Effector CD4-positive, alpha-beta T cell (primary cell): ENCODE data around the gene SEZ6L.

Experiments used
- DNase-seq: peaks from one replicate; pipeline ENCODE4 v3.0.0-alpha.2; 2020

SEZ6L gene

DNA sequence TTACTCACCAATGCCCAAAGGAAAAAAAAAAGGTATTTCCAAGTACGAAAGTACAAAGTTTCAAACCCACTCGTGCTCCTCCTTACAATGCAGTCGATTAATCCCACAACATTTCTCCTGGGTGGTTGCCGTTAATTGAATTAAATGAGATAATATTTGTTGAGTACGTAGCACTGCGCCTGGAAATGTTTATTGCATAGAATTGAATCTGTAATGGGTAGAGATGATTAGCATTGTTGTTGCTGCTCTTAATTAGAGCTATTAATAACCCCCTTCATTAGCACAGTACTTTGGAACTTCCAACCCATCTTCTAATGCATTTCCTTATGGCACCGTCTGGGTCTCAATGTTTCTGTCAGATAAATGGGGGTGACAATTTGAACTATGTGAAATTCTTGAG, 77.3 kb downstream of the SEZ6L start:
- no peak for DNase-seq

GRCh38 chr22:26251869-26252268, 82.6 kb downstream of the SEZ6L start:
- no peak for DNase-seq

GRCh38 chr22:26259510-26259909, 90.2 kb downstream of the SEZ6L start:
- no peak for DNase-seq

- no peak for DNase-seq
Observed at GRCh38 chr22:26264162-26264561, 94.9 kb downstream of the SEZ6L start.

- DNase-seq: no peak
Observed at GRCh38 chr22:26265281-26265680, 96.0 kb downstream of the SEZ6L start.

- DNase-seq: no peak
Observed at GRCh38 chr22:26265909-26266308, 96.6 kb downstream of the SEZ6L start.

DNA sequence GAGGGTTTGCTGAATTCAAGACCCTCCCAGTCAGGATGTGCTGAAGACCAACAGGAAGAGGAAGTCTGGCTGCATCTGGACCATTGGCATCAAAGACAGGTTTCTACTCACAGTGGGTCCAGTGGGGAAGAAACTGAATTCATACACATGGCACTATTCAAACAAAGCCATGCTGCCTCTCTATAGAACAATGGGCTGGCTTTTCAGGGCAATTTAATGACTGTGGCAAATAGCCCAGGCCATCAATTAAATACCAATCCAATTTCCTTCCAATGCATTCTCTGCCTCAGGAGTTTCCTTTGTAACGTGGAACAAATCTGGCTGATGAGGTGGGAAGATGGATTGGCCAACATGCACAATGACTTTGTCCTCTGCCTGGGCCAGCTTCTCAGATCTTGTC, 98.6 kb downstream of the SEZ6L start:
- DNase-seq: no peak

GRCh38 chr22:26269572-26269971, 100.3 kb downstream of the SEZ6L start:
- DNase-seq: no peak

GRCh38 chr22:26271427-26271826, 102.2 kb downstream of the SEZ6L start:
- no peak for DNase-seq

- DNase-seq: no peak
Observed at GRCh38 chr22:26273011-26273675, 103.9 kb downstream of the SEZ6L start.

DNA sequence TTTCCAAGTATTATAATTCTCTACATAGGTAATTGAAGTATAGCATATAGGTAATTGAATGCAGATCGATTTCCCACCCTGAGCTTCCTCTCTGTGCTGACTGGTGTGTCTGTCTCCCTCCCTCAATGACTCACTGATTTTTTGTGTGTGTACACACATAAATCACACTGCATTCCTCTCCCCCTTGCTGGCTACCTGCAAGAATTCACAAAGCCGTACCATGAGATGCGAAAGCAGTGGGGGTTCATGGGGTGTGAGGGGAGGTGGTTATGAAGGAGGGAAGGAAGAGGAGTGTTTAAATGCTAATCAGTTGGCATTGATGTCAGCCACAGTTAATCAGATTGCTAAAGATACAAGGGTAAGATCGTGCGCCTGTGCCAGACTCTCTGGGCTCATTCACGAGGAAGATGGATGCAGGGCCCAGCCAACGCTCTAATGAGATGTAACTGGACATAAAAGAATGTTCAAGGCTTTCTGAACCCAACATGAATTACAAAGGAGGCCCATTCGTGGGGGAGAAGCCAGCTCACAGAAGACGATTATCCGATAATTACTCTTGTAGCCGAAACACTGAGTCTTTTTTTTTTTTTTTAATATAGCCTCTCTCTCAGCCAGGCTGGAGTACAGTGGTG, 107.4 kb downstream of the SEZ6L start:
- no peak for DNase-seq

DNA sequence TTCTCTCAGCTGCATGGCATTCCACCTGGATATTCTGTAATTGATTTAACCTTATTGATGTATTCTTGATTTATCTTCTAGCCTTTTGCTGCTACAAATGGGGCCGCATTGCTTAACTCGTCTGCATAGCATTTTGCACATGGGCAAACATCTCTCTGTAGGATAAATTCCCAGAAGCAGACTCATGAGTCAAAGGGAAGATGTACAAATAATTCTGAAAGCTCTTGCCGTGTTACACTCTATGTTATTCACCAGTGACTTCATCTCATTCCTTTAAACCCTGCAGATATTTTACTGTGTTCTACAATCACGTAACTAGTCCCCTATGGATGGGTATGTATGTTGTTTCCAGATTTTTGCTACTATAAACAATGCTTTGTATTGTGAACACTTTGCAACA, 112.7 kb downstream of the SEZ6L start:
- DNase-seq: no peak

DNA sequence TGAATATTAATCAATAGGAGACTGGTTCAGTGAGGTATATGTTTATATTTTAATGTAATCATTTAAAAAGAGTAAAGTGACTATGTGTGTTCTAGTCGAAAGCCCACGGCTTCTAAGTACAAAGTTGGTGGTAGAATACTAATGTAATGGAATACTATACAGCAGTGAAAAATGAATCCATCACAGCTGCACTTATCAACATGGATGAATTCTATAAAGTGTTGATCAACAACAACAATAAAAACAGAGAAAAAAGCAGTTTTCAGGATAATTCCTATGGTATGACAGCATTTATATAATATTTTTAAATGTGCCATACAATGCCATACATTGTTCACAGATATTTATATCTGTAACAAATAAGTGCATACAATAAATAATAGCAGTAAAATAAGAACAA, 114.1 kb downstream of the SEZ6L start:
- no peak for DNase-seq

DNA sequence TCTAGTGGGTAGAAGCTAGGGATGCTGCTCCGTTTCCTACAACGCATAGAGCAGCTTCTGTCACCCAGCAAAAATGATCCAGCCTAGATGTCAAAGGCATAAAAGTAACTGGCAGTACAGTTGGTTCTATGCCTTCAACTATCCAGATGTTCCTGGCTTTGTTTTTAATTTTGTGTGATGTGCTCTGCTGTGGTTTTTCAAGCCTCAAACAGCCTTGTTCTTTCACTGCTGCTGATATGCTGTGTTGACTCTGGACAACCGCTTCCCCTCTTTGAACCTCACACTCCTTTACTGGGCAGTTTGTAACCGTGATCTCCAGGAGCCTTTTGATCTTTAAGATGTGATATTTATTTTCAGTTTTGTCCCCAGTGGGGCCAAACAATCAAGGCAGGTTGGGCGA, 116.4 kb downstream of the SEZ6L start:
- DNase-seq: no peak

GRCh38 chr22:26286091-26286820, 117.0 kb downstream of the SEZ6L start:
- no peak for DNase-seq

DNA sequence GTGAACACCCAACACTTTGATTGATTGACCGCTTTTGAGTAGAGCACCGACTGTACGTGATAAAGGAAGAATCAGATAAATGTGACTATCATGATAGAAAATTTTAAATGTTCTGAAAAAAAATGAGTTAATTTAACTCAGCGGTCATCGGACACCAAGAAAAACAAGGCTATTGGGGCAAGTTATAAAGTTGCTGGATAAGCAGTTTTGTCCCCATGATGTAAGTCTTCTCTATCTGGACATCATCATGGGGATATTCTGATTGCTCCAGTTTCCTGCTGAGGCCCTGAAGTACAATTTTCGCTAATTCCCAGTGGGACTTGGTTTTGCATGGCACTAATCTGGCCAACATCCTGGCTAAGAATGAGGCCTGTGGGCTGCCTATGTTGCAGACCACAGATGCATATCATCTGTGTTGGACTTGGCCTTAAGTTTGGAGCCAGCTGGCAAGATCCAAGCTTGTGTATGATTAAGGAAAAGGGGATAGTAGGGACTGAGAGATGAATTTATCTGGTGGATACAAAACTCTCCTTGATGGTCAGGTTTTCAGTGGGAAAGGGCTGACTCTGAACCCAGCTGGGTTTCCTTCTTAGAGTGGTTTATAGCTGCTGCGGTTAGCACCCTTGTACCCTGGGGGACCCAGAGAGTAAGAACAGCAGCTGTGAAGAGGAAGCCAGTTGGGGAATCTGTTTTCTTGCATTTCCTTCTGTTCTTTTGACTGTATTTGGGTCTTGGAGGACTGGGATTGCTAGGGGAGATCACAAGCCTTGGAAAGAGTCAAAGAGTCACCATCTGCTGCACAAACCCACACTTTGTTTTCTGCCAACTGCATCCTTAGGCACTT, 118.3 kb downstream of the SEZ6L start:
- DNase-seq: no peak

DNA sequence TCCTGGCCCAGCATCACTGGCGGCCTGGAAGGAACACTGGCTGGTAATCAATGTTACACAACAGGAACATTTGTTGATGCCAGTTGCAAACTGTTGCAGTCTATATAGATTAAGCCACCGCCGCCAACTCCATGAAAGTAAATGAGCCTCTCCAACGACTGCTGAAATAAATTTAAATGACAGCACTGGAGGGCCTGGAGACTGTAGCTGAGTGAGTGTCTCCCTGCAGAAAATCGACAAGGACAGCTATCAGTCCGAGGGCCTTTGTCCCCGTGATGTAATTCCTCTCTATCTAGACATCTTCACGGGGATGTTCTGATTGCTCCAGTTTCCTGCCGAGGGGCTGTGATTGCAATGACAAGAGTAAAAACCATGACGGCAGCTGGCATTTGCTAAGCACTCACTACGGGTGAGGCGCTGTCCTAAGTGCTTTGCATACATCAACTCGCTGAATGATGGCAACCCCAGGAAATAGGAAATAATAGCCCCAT, 120.4 kb downstream of the SEZ6L start:
- no peak for DNase-seq

- no peak for DNase-seq
Observed at GRCh38 chr22:26291940-26292666, 122.8 kb downstream of the SEZ6L start.

- no peak for DNase-seq
Observed at GRCh38 chr22:26292667-26292995, 123.4 kb downstream of the SEZ6L start.

GRCh38 chr22:26295563-26296126, 126.4 kb downstream of the SEZ6L start:
- no peak for DNase-seq

- DNase-seq: no peak
Observed at GRCh38 chr22:26298605-26299310, 129.5 kb downstream of the SEZ6L start.

DNA sequence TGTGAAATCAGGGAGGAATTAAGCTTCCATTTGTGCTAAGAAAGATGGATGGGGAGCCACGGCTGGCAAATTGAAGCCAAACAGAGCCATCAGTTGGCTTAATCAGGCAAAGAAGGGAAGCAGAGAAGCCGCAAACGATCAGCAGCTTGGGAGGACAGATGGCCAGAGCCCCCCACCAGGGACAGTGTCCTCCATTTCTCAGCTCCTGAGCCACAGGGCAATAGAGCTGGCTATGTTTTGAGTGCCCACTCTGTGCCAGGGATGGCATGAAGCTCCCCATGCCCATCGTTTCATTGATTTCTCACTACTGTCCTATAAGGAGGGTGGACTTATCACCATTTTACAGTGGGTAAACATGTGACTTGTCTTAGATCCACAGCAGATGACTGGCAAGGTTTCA, 133.5 kb downstream of the SEZ6L start:
- no peak for DNase-seq
